GM18870 (cell line): ENCODE data around the gene NPEPPS.
A peak's percentile ranks its signal among the peaks of the same experiment; 100 is the strongest.

ENCODE experiments used
- ATAC-seq: cut with Tn5 transposase; IDR thresholded peaks from one replicate; pipeline ENCODE4 v1.9.1; 2021; ENCODE audit warnings: moderate library complexity; ENCODE audit not compliant: unreplicated experiment

Gene NPEPPS

DNA sequence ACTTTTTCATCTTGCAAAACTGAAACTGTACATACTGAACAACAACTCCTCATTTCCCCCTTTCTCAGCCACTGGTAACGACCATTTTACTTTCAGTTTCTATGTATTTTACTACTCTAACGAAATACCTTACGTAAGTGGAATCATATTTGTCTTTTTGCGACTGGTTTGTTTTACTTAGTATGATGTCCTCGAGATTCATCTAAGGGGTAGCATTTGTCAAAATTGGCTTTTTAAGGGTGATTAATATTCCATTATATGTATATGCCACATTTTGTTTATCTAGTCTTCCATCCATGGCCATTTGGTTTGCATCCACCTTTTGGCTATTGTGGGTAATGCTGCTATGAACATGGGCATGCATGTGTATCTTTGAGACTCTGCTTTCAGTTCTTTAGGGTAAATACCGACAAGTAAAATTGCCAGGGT, 129.2 kb downstream of the NPEPPS start:
- ATAC-seq, result peak; percentile 48

DNA sequence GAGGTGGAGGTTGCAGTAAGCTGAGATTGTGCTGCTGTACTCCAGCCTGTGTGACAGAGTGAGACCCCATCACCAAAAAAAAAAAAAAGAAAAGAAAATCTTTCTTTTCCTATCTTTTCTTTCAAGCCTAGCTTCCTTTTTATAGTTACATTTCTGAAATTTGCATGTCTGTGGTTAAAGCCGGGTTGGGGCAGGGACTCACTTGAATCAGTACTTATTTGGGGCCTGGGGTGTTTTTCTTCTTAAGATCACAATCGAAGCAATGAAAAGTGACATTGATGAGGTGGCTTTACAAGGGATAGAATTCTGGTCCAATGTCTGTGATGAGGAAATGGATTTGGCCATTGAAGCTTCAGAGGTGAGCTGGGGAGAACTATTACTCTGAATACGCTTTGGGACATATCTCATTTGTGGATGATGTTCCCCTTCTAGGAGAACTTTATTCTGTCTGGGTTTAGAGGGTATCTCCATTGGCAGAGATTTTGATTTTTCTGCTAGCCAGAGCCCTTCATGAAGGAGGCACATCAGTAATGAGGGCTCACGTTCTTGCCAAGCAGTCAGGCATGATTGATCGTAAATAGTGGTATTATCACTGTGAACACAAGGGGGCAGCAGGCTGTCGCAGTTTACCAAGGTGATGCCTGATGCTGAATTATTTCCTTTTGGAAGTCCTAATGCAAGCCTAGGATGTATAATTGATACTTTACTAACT, 133.2 kb downstream of the NPEPPS start:
- no peak for ATAC-seq

DNA sequence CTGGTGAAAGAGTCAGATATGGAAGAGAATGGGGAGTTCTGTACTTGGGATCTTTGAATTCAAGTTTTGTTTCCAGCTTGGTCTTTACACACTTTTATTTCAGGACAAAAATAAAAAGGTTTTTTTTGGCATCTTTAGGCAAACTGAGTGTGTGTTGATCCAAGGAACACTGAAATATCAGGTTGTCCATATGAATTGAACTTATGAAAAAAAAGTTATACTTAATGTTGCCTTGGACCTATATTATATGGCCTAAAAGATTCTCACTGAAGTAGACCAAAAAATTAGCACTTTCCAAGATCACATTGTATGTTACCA, 133.7 kb downstream of the NPEPPS start:
- ATAC-seq, result no peak

DNA sequence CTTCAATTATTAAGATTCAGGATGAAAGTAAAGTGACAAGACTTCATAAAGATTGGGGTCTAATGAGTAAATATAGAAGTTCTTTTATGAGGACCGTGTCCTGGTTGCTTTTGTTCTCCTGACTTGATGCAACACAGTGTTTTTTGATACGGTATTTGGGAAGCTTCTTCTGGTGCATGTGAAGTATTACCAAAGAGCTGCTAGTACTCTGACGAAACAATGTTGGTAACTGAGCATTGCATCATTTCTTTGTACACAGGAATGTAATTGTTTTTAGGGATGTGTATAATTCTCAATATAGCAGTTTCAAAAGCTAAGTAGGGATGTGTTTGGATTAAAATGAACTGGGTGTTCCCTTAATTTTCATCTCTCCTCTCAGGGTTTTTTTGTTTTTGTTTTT, 134.7 kb downstream of the NPEPPS start:
- no peak for ATAC-seq

DNA sequence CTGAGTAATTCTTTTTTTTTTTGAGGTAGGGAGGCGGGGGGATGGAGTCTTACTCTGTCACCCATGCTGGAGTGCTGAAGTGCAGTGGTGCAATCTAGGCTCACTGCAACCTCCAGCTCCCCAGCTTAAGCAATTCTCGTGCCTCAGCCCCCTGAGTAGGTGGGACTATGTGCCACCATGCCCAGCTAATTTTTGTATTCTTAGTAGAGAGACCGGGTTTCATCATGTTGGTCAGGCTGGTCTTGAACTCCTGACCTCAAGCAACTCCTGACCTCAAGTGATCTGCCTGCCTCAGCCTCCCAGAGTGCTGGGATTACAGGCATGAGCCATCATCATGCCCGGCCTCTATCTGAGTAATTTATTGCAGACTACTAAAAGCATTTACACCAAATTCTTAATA, 138.2 kb downstream of the NPEPPS start:
- no peak for ATAC-seq

DNA sequence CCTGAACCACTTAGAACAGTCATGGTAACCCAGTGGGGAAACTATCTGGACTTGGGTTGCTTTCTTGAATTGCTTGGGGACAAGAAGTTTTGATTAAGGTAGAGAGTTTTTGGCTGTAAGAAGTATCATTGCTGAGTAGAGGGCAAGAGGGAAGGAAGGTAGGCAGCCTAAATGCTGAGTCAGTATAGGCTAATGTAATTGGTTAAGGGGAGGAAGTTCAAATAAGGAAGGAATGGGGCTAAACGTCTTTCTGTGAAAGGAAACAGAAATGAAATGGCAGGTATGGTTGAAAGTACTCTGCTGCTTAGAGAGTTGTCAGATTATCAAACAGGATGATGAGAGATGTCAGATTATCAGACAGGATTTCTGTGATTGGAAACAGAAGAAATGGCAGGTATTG, 139.2 kb downstream of the NPEPPS start:
- ATAC-seq, result no peak
